Colon (tissue), 2 donors: Measurements from ENCODE around the gene IFNLR1.
"Not testable (repeated sequence)": the region's sequence is repeated elsewhere in the genome, so short reads cannot be mapped to it uniquely, and the experiment has no call there.

Source experiments
- FAIRE-seq: peaks from 2 replicates; lab custom pipeline; 2012; peaks lifted over from hg19 to GRCh38; lab: Jason Lieb, UNC
- donor health status: control.
- donor health status: control.

The IFNLR1 gene

GRCh38 chr1:24186993-24187790, at the start of gene IFNLR1:
Gene IFNLR1, minus strand, starts transcription at chr1:24187289. Its CDS starts 41 bp downstream, at chr1:24187248.
- no peak for FAIRE-seq

- FAIRE-seq = no peak
Measured at GRCh38 chr1:24235921-24236788, 49.1 kb upstream of the IFNLR1 start.

- FAIRE-seq = no peak
Measured at GRCh38 chr1:24233684-24234600, 46.9 kb upstream of the IFNLR1 start.

- no peak for FAIRE-seq
Measured at GRCh38 chr1:24231701-24232100, 44.6 kb upstream of the IFNLR1 start.

GRCh38 chr1:24228311-24228710, 41.2 kb upstream of the IFNLR1 start:
- no peak for FAIRE-seq

- no peak for FAIRE-seq
Measured at GRCh38 chr1:24226749-24227148, 39.7 kb upstream of the IFNLR1 start.

GRCh38 chr1:24224761-24225160, 37.7 kb upstream of the IFNLR1 start:
- FAIRE-seq = no peak

- no peak for FAIRE-seq
Measured at GRCh38 chr1:24224086-24224485, 37.0 kb upstream of the IFNLR1 start.

GRCh38 chr1:24222793-24223192, 35.7 kb upstream of the IFNLR1 start:
- no peak for FAIRE-seq

GRCh38 chr1:24222008-24222605, 35.0 kb upstream of the IFNLR1 start:
- FAIRE-seq = no peak

- no peak for FAIRE-seq
Measured at GRCh38 chr1:24221246-24221645, 34.2 kb upstream of the IFNLR1 start.

GRCh38 chr1:24216276-24217074, 29.4 kb upstream of the IFNLR1 start:
- FAIRE-seq = no peak

GRCh38 chr1:24215226-24215814, 28.2 kb upstream of the IFNLR1 start:
- no peak for FAIRE-seq

- FAIRE-seq = no peak
Measured at GRCh38 chr1:24212376-24212775, 25.3 kb upstream of the IFNLR1 start.

GRCh38 chr1:24210195-24210627, 23.1 kb upstream of the IFNLR1 start:
- no peak for FAIRE-seq

GRCh38 chr1:24209097-24209496, 22.0 kb upstream of the IFNLR1 start:
- FAIRE-seq = no peak

GRCh38 chr1:24207709-24208108, 20.6 kb upstream of the IFNLR1 start:
- no peak for FAIRE-seq

- not testable (repeated sequence) for FAIRE-seq
Measured at GRCh38 chr1:24207395-24207687, 20.3 kb upstream of the IFNLR1 start.

- FAIRE-seq = no peak
Measured at GRCh38 chr1:24206516-24207394, 19.7 kb upstream of the IFNLR1 start.

GRCh38 chr1:24206083-24206464, 19.0 kb upstream of the IFNLR1 start:
- FAIRE-seq = no peak
